Smooth muscle cell of the umbilical artery (primary cell): Measurements from ENCODE around the gene KIF2B. TPM values are rescaled to one million over a fixed set of nuclear protein-coding genes. Genes with fewer than 3 reads are reported as not detected.

Experiments
- total RNA-seq: library from RNA; depleted of rRNA; stranded (reverse); fragments of >200 nt; gene quantifications from 2 replicates; pipeline ENCODE4 v1.2.3, GENCODE V29; 2014

Gene KIF2B, protein sequence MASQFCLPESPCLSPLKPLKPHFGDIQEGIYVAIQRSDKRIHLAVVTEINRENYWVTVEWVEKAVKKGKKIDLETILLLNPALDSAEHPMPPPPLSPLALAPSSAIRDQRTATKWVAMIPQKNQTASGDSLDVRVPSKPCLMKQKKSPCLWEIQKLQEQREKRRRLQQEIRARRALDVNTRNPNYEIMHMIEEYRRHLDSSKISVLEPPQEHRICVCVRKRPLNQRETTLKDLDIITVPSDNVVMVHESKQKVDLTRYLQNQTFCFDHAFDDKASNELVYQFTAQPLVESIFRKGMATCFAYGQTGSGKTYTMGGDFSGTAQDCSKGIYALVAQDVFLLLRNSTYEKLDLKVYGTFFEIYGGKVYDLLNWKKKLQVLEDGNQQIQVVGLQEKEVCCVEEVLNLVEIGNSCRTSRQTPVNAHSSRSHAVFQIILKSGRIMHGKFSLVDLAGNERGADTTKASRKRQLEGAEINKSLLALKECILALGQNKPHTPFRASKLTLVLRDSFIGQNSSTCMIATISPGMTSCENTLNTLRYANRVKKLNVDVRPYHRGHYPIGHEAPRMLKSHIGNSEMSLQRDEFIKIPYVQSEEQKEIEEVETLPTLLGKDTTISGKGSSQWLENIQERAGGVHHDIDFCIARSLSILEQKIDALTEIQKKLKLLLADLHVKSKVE
- not detected in 2 replicates for total RNA-seq

GRCh38 chr17:53822764-53823163, at the start of gene KIF2B:
Gene KIF2B (plus strand): TSS chr17:53822927. CDS start chr17:53823034, 107 bp downstream.

